Measurements from ENCODE around the gene ROR2. TPM values are rescaled to one million over a fixed set of nuclear protein-coding genes. Genes with fewer than 3 reads are reported as not detected.
A peak's percentile ranks its signal among the peaks of the same experiment; 100 is the strongest.
"Not testable (repeated sequence)": the region's sequence is repeated elsewhere in the genome, so short reads cannot be mapped to it uniquely, and the experiment has no call there.

The ROR2 gene
- not detected for total RNA-seq

- Mint-ChIP-seq H3K27me3 (ENCODE audit: low read depth) (peaks cover 59% of the 10 kb centered on the region), H3K4me3 (no peak within 1 kb of the TSS), H3K27ac (no peak within 1 kb of the TSS), H3K9me3 (no peaks in the 10 kb centered on the region), H3K36me3 (ENCODE audit: low read depth) (no peaks in the 10 kb centered on the region), H3K4me1 (ENCODE audit: low read depth) (peaks cover 4% of the 10 kb centered on the region)
- peak; percentile 37 for DNase-seq
- CTCF ChIA-PET: interaction anchor here (0.6 to 1.3 kb wide), 10 partner anchors 12 to 217 kb away, joined by 3 to 5 read pairs (median 3); no protein-coding TSS in a partner anchor
- intact Hi-C loops (cut with micrococcal nuclease): loop anchor here (2.0 kb wide), 1 partner anchor 175 kb away; no protein-coding TSS in a partner anchor
Measured at GRCh38 chr9:91949946-91950664, at the start of gene ROR2. TSS of gene ROR2 (minus strand) at chr9:91950228.

GRCh38 chr9:91995000-91995655 is 45.1 kb upstream of the ROR2 start:
- intact Hi-C loops (cut with micrococcal nuclease): no loop called here
- peaks cover 11% of the 10 kb centered on the region for H3K27me3 Mint-ChIP-seq (ENCODE audit: low read depth)
- CTCF ChIA-PET: no interaction called here
- no peak for DNase-seq
- H3K4me1 Mint-ChIP-seq (ENCODE audit: low read depth): no peaks in the 10 kb centered on the region
- no peak overlapping the region for H3K27ac Mint-ChIP-seq
- H3K9me3 Mint-ChIP-seq: no peaks in the 10 kb centered on the region
- H3K4me3 Mint-ChIP-seq: no peak overlapping the region
- no peaks in the 10 kb centered on the region for H3K36me3 Mint-ChIP-seq (ENCODE audit: low read depth)

GRCh38 chr9:91994422-91994821 is 44.4 kb upstream of the ROR2 start:
- intact Hi-C loops (cut with micrococcal nuclease): no loop called here
- DNase-seq: no peak
- H3K4me1 Mint-ChIP-seq (ENCODE audit: low read depth): no peaks in the 10 kb centered on the region
- no peak overlapping the region for H3K4me3 Mint-ChIP-seq
- peaks cover 13% of the 10 kb centered on the region for H3K27me3 Mint-ChIP-seq (ENCODE audit: low read depth)
- CTCF ChIA-PET: no interaction called here
- no peaks in the 10 kb centered on the region for H3K9me3 Mint-ChIP-seq
- no peaks in the 10 kb centered on the region for H3K36me3 Mint-ChIP-seq (ENCODE audit: low read depth)
- H3K27ac Mint-ChIP-seq: no peak overlapping the region

GRCh38 chr9:91992461-91993041 is 42.5 kb upstream of the ROR2 start:
- intact Hi-C loops (cut with micrococcal nuclease): no loop called here
- Mint-ChIP-seq H3K27me3 (ENCODE audit: low read depth) (peaks cover 15% of the 10 kb centered on the region), H3K27ac (no peak overlapping the region), H3K36me3 (ENCODE audit: low read depth) (no peaks in the 10 kb centered on the region), H3K4me1 (ENCODE audit: low read depth) (no peaks in the 10 kb centered on the region), H3K9me3 (no peaks in the 10 kb centered on the region), H3K4me3 (no peak overlapping the region)
- CTCF ChIA-PET: no interaction called here
- no peak for DNase-seq

GRCh38 chr9:91991721-91992341 is 41.8 kb upstream of the ROR2 start:
- no peaks in the 10 kb centered on the region for H3K4me1 Mint-ChIP-seq (ENCODE audit: low read depth)
- H3K4me3 Mint-ChIP-seq: no peak overlapping the region
- H3K27me3 Mint-ChIP-seq (ENCODE audit: low read depth): peaks cover 15% of the 10 kb centered on the region
- H3K27ac Mint-ChIP-seq: no peak overlapping the region
- intact Hi-C loops (cut with micrococcal nuclease): no loop called here
- no peaks in the 10 kb centered on the region for H3K9me3 Mint-ChIP-seq
- DNase-seq: no peak
- no peaks in the 10 kb centered on the region for H3K36me3 Mint-ChIP-seq (ENCODE audit: low read depth)
- CTCF ChIA-PET: interaction anchor here (1.4 kb wide), 1 partner anchor 9 kb away, joined by 5 read pairs; no protein-coding TSS in a partner anchor

GRCh38 chr9:91986248-91986647 is 36.2 kb upstream of the ROR2 start:
- no peak overlapping the region for H3K4me3 Mint-ChIP-seq
- H3K27me3 Mint-ChIP-seq (ENCODE audit: low read depth): peaks cover 12% of the 10 kb centered on the region
- CTCF ChIA-PET: no interaction called here
- peaks cover 2% of the 10 kb centered on the region for H3K9me3 Mint-ChIP-seq
- peaks cover 2% of the 10 kb centered on the region for H3K36me3 Mint-ChIP-seq (ENCODE audit: low read depth)
- intact Hi-C loops (cut with micrococcal nuclease): no loop called here
- no peak overlapping the region for H3K27ac Mint-ChIP-seq
- H3K4me1 Mint-ChIP-seq (ENCODE audit: low read depth): no peaks in the 10 kb centered on the region
- DNase-seq: no peak

GRCh38 chr9:91985692-91986091 is 35.7 kb upstream of the ROR2 start:
- CTCF ChIA-PET: no interaction called here

GRCh38 chr9:91978740-91979414 is 28.8 kb upstream of the ROR2 start:
- Mint-ChIP-seq H3K4me1 (ENCODE audit: low read depth) (no peaks in the 10 kb centered on the region), H3K4me3 (no peak overlapping the region), H3K27ac (no peak overlapping the region), H3K27me3 (ENCODE audit: low read depth) (peaks cover 7% of the 10 kb centered on the region), H3K36me3 (ENCODE audit: low read depth) (peaks cover 2% of the 10 kb centered on the region), H3K9me3 (peaks cover 7% of the 10 kb centered on the region)
- intact Hi-C loops (cut with micrococcal nuclease): no loop called here
- CTCF ChIA-PET: interaction anchor here (0.5 kb wide), 1 partner anchor 184 kb away, joined by 3 read pairs; no protein-coding TSS in a partner anchor
- DNase-seq: no peak

More at GRCh38 chr9:91985692-91986091, 35.7 kb upstream of the ROR2 start:
- no peak for DNase-seq
- Mint-ChIP-seq H3K4me3 (no peak overlapping the region), H3K27me3 (ENCODE audit: low read depth) (peaks cover 12% of the 10 kb centered on the region), H3K27ac (no peak overlapping the region), H3K4me1 (ENCODE audit: low read depth) (no peaks in the 10 kb centered on the region), H3K9me3 (peaks cover 7% of the 10 kb centered on the region), H3K36me3 (ENCODE audit: low read depth) (peaks cover 2% of the 10 kb centered on the region)
- intact Hi-C loops (cut with micrococcal nuclease): no loop called here

- H3K4me1 Mint-ChIP-seq (ENCODE audit: low read depth); DNase-seq; H3K9me3 Mint-ChIP-seq; CTCF ChIA-PET; H3K27ac Mint-ChIP-seq; H3K4me3 Mint-ChIP-seq; intact Hi-C loops (cut with micrococcal nuclease); H3K36me3 Mint-ChIP-seq (ENCODE audit: low read depth): not testable (repeated sequence)
- peaks cover 13% of the 10 kb centered on the region for H3K27me3 Mint-ChIP-seq (ENCODE audit: low read depth)
Measured at GRCh38 chr9:91975254-91975653, 25.2 kb upstream of the ROR2 start.

- no peak overlapping the region for H3K27ac Mint-ChIP-seq
- DNase-seq: no peak
- H3K27me3 Mint-ChIP-seq (ENCODE audit: low read depth): peaks cover 15% of the 10 kb centered on the region
- H3K4me3 Mint-ChIP-seq: no peak overlapping the region
- CTCF ChIA-PET: no interaction called here
- intact Hi-C loops (cut with micrococcal nuclease): no loop called here
- no peaks in the 10 kb centered on the region for H3K36me3 Mint-ChIP-seq (ENCODE audit: low read depth)
- H3K4me1 Mint-ChIP-seq (ENCODE audit: low read depth): no peaks in the 10 kb centered on the region
- H3K9me3 Mint-ChIP-seq: no peaks in the 10 kb centered on the region
Measured at GRCh38 chr9:91972711-91973110, 22.7 kb upstream of the ROR2 start.

GRCh38 chr9:91972076-91972626 is 22.1 kb upstream of the ROR2 start:
- Mint-ChIP-seq H3K9me3 (no peaks in the 10 kb centered on the region), H3K27ac (no peak overlapping the region), H3K4me3 (no peak overlapping the region), H3K4me1 (ENCODE audit: low read depth) (no peaks in the 10 kb centered on the region), H3K36me3 (ENCODE audit: low read depth) (no peaks in the 10 kb centered on the region), H3K27me3 (ENCODE audit: low read depth) (peaks cover 15% of the 10 kb centered on the region)
- DNase-seq: no peak
- intact Hi-C loops (cut with micrococcal nuclease): no loop called here
- CTCF ChIA-PET: no interaction called here

GRCh38 chr9:91967259-91967658 is 17.2 kb upstream of the ROR2 start:
- intact Hi-C loops (cut with micrococcal nuclease): no loop called here

More at GRCh38 chr9:91967259-91967658, 17.2 kb upstream of the ROR2 start:
- CTCF ChIA-PET: no interaction called here
- peaks cover 20% of the 10 kb centered on the region for H3K27me3 Mint-ChIP-seq (ENCODE audit: low read depth)
- no peak overlapping the region for H3K4me3 Mint-ChIP-seq
- H3K4me1 Mint-ChIP-seq (ENCODE audit: low read depth): no peaks in the 10 kb centered on the region
- H3K27ac Mint-ChIP-seq: no peak overlapping the region
- H3K36me3 Mint-ChIP-seq (ENCODE audit: low read depth): no peaks in the 10 kb centered on the region
- DNase-seq: no peak
- H3K9me3 Mint-ChIP-seq: no peaks in the 10 kb centered on the region

All from activated naive CD4-positive, alpha-beta T cell treated with anti-CD3 and anti-CD28 coated beads for 36 hours (primary cell).